GM23338 (cell line): ENCODE results near the gene RPL32. TPM values are rescaled to one million over a fixed set of nuclear protein-coding genes. Genes with fewer than 3 reads are reported as not detected.

Experiments used
- ATAC-seq: fragments of 200-7000 bp; cut with Tn5 transposase; 3 replicates; pipeline ENCODE4 v1.9.1; 2020
- DNase-seq: peaks from one replicate; pipeline ENCODE4 v3.0.0-alpha.2; 2015; ENCODE audit warnings: low spot score
- H2AFZ ChIP-seq: fragments of 200-600 bp; sonication (generic); 2 replicates; pipeline ENCODE4 v1.8.0; 2016; ENCODE audit warnings: antibody characterized with exemption, mild to moderate bottlenecking, moderate library complexity
- H3F3A ChIP-seq: fragments of 200-600 bp; sonication (generic); replicated peaks from 2 replicates; pipeline ENCODE4 v1.8.0; 2017; ENCODE audit warnings: antibody characterized with exemption, mixed run types, low read depth
- H3K27ac ChIP-seq: fragments of 200-600 bp; sonication (generic); 2 replicates; pipeline ENCODE4 v1.6.1; 2016; ENCODE audit warnings: low read depth
- H3K27me3 ChIP-seq: fragments of 200-600 bp; sonication (generic); 2 replicates; pipeline ENCODE4 v1.8.0; 2016; ENCODE audit warnings: mild to moderate bottlenecking, mixed run types, moderate library complexity; ENCODE audit not compliant: insufficient read depth
- H3K36me3 ChIP-seq: fragments of 200-600 bp; sonication (generic); 2 replicates; pipeline ENCODE4 v1.8.0; 2016; ENCODE audit warnings: mild to moderate bottlenecking; ENCODE audit not compliant: insufficient read depth
- H3K4me1 ChIP-seq: fragments of 200-600 bp; sonication (generic); 2 replicates; pipeline ENCODE4 v1.8.0; 2016; ENCODE audit warnings: mild to moderate bottlenecking, moderate library complexity; ENCODE audit not compliant: insufficient read depth
- H3K4me2 ChIP-seq: fragments of 200-600 bp; sonication (generic); 2 replicates; pipeline ENCODE4 v1.7.1; 2017; ENCODE audit warnings: mixed run types
- H3K4me3 ChIP-seq: fragments of 200-600 bp; sonication (generic); 2 replicates; pipeline ENCODE4 v1.6.1; 2016; ENCODE audit warnings: mixed run types
- H3K79me2 ChIP-seq: fragments of 200-600 bp; sonication (generic); replicated peaks from 2 replicates; pipeline ENCODE4 v1.8.0; 2017; ENCODE audit warnings: mild to moderate bottlenecking; ENCODE audit not compliant: insufficient read depth
- H3K9me2 ChIP-seq: fragments of 200-600 bp; sonication (generic); 2 replicates; pipeline ENCODE4 v1.8.0; 2017; ENCODE audit not compliant: insufficient read depth
- H4K20me1 ChIP-seq: fragments of 200-600 bp; sonication (generic); replicated peaks from 2 replicates; pipeline ENCODE4 v1.8.0; 2017; ENCODE audit warnings: mild to moderate bottlenecking; ENCODE audit not compliant: insufficient read depth
- H3K27ac Mint-ChIP-seq: 2 replicates; pipeline ENCODE4 v1.8.0; 2020; ENCODE audit warnings: inconsistent platforms, mild to moderate bottlenecking, moderate library complexity, mixed read lengths
- H3K27me3 Mint-ChIP-seq: 3 replicates; pipeline ENCODE4 v1.8.0; 2022; ENCODE audit warnings: low read depth, mild to moderate bottlenecking, moderate library complexity, mixed read lengths, inconsistent platforms; ENCODE audit not compliant: insufficient read depth, poor library complexity
- H3K36me3 Mint-ChIP-seq: 3 replicates; pipeline ENCODE4 v1.8.0; 2021; ENCODE audit warnings: low read depth, mild to moderate bottlenecking, inconsistent platforms, moderate library complexity, mixed read lengths
- H3K4me1 Mint-ChIP-seq: 3 replicates; pipeline ENCODE4 v1.8.0; 2020; ENCODE audit warnings: mild to moderate bottlenecking, inconsistent platforms, mixed read lengths
- H3K4me3 Mint-ChIP-seq: 3 replicates; pipeline ENCODE4 v1.8.0; 2021; ENCODE audit warnings: moderate library complexity, mild to moderate bottlenecking, inconsistent platforms, mixed read lengths
- H3K9me3 Mint-ChIP-seq: 3 replicates; pipeline ENCODE4 v1.8.0; 2020; ENCODE audit warnings: moderate library complexity, mild to moderate bottlenecking, inconsistent platforms, mixed read lengths
- CTCF ChIP-seq, 2 experiments: fragments of 200-600 bp in 1 of 2; sonication (generic) in 1 of 2; conservative IDR thresholded peaks; 2 replicates each; pipeline versions ENCODE4 v1.5.1 to v1.6.1; 2016 to 2017; ENCODE audit warnings: antibody characterized with exemption in 2 of 2, low read depth in 2 of 2, mild to moderate bottlenecking in 2 of 2, moderate library complexity in 1 of 2
- EZH2 ChIP-seq: fragments of 200-600 bp; sonication (generic); IDR thresholded peaks from one replicate; pipeline ENCODE4 v1.8.0; 2017; ENCODE audit warnings: antibody characterized with exemption, mild to moderate bottlenecking, low read depth; ENCODE audit not compliant: unreplicated experiment
- JUNB ChIP-seq: IDR thresholded peaks from one replicate; pipeline ENCODE4 v1.6.1; 2016; ENCODE audit warnings: antibody characterized with exemption; ENCODE audit not compliant: unreplicated experiment
- POLR2AphosphoS5 ChIP-seq: IDR thresholded peaks from 2 replicates; pipeline ENCODE4 v1.6.1; 2016; ENCODE audit warnings: antibody characterized with exemption, low read depth
- REST ChIP-seq: IDR thresholded peaks from one replicate; pipeline ENCODE4 v1.6.1; 2018; ENCODE audit warnings: antibody characterized with exemption; ENCODE audit not compliant: unreplicated experiment
- ZNF462 ChIP-seq: fragments of 250-450 bp; sonication (Bioruptor Pico); IDR thresholded peaks from 2 replicates; pipeline ENCODE4 v1.5.0; 2020; ENCODE audit warnings: mild to moderate bottlenecking, moderate library complexity
- polyA plus RNA-seq: library from polyadenylated mRNA; unstranded; fragments of >200 nt; fragmentation: Nextera tagmentation; extraction: Ambion mirVana; gene quantifications from 2 replicates; pipeline ENCODE4 v1.2.1, GENCODE V29; 2016
- total RNA-seq: library from RNA; depleted of rRNA; stranded (reverse); fragments of >200 nt; shearing (Covaris generic); gene quantifications from 2 replicates; pipeline ENCODE4 v1.2.3, GENCODE V29; 2014

RPL32 gene
- total and polyA plus RNA-seq, 2 experiments from 2014 or later: 561 to 2,550 TPM

GRCh38 chr3:12812812-12813211 lies 28.6 kb downstream of the RPL32 start:
- H3F3A ChIP-seq: no peaks in the 10 kb centered on the region
- H2AFZ ChIP-seq: no peak overlapping the region
- ATAC-seq: no peak
- TF ChIP-seq CTCF (conservative IDR thresholded peaks at IDR 0.05; ENCODE audit: low read depth in 2 of 2) (0 out of 4 replicates have a peak, but pooled peaks of 1 of the 2 experiments have one; percentile 3), POLR2AphosphoS5 (no peak)
- H4K20me1 ChIP-seq: no peaks in the 10 kb centered on the region
- H3K36me3 ChIP-seq: no peaks in the 10 kb centered on the region
- H3K36me3 Mint-ChIP-seq: peaks cover 8% of the 10 kb centered on the region; the same call in 2 of the 3 replicates
- peaks cover 8% of the 10 kb centered on the region for H3K27me3 Mint-ChIP-seq
- H3K79me2 ChIP-seq: no peaks in the 10 kb centered on the region
- no peak overlapping the region for H3K4me3 ChIP-seq
- H3K27me3 ChIP-seq: no peaks in the 10 kb centered on the region
- H3K4me2 ChIP-seq: no peak overlapping the region
- peaks cover 15% of the 10 kb centered on the region for H3K4me1 Mint-ChIP-seq
- no peaks in the 10 kb centered on the region for H3K9me2 ChIP-seq
- H3K4me3 Mint-ChIP-seq: no peak overlapping the region
- peaks cover 8% of the 10 kb centered on the region for H3K4me1 ChIP-seq
- H3K27ac ChIP-seq: no peak overlapping the region
- no peak for DNase-seq
- no peak overlapping the region for H3K27ac Mint-ChIP-seq
- H3K9me3 Mint-ChIP-seq: no peaks in the 10 kb centered on the region

GRCh38 chr3:12810961-12811360 lies 30.4 kb downstream of the RPL32 start:
- H3K27ac Mint-ChIP-seq: no peak overlapping the region
- H3K4me2 ChIP-seq: peak overlapping the region; percentile 78

More at GRCh38 chr3:12810961-12811360, 30.4 kb downstream of the RPL32 start:
- TF ChIP-seq ZNF462 (CRISPR knock-in tag) (no peak), EZH2 (no peak), JUNB (no peak), REST (no peak)
- no peaks in the 10 kb centered on the region for H3K9me2 ChIP-seq
- peaks cover 8% of the 10 kb centered on the region for H3K4me1 ChIP-seq
- H3K4me1 Mint-ChIP-seq: peaks cover 15% of the 10 kb centered on the region
- peak overlapping the region; percentile 58; the same call in 1 of the 2 replicates for H3K4me3 ChIP-seq
- H3K27me3 Mint-ChIP-seq: peaks cover 8% of the 10 kb centered on the region
- no peak for ATAC-seq
- no peaks in the 10 kb centered on the region for H3K9me3 Mint-ChIP-seq
- no peaks in the 10 kb centered on the region for H3K79me2 ChIP-seq
- H3K36me3 Mint-ChIP-seq: peaks cover 16% of the 10 kb centered on the region
- H3K4me3 Mint-ChIP-seq: peak overlapping the region; percentile 65
- DNase-seq: no peak
- H3K36me3 ChIP-seq: no peaks in the 10 kb centered on the region
- no peaks in the 10 kb centered on the region for H4K20me1 ChIP-seq
- H3K27ac ChIP-seq: no peak overlapping the region
- no peaks in the 10 kb centered on the region for H3K27me3 ChIP-seq
- H2AFZ ChIP-seq: no peak overlapping the region
- H3F3A ChIP-seq: no peaks in the 10 kb centered on the region
